Omental fat pad (tissue), 4 donors: ENCODE data around the gene GNB1. TPM values are rescaled to one million over a fixed set of nuclear protein-coding genes. Genes with fewer than 3 reads are reported as not detected.
"Not testable (repeated sequence)": the region's sequence is repeated elsewhere in the genome, so short reads cannot be mapped to it uniquely, and the experiment has no call there.

Experiments
- ATAC-seq: fragments of 150-250 bp; one replicate; pipeline ENCODE4 v1.9.1; 2016; ENCODE audit warnings: mild to moderate bottlenecking, moderate library complexity; ENCODE audit not compliant: low FRiP score
- DNase-seq: peaks from one replicate; pipeline ENCODE4 v3.0.0-alpha.2; 2019; ENCODE audit warnings: low spot score
- total RNA-seq, 4 donors: library from RNA; depleted of rRNA; stranded (reverse); fragments of >200 nt; gene quantifications; one replicate each; pipeline ENCODE4 v1.1.0, GENCODE V29; 2016
- TF ChIP-seq, protein P1 (sequence below), 3 donors: fragments of 450-650 bp; IDR thresholded peaks; one replicate each; pipeline ENCODE4 v1.5.1; 2016 to 2017; ENCODE audit warnings: antibody characterized with exemption in 3 of 3, mild to moderate bottlenecking in 3 of 3, moderate library complexity in 2 of 3

The GNB1 gene
- total RNA-seq, 4 donors from 2014 or later = 104 to 175 (median 152) TPM

DNA sequence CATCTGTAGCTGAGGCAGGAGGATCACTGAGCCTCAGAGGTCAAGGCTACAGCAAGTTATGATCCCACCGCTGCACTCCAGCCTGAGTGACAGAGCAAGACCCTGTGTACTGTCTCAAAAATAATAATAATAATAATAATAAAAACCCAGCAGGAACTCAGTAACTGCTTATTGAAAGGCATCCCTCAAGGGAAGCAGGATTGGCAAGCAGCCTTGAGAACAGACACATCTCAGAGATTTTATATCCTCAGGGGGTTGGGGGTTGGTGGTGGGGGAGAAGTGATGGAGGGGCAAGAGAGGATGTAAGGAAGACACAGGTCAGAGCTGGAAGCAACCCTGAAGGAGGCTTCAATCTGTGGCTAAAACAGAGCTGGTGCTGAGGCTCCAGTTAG lies 29.6 kb downstream of the GNB1 start:
- no peak for ATAC-seq
- TF ChIP-seq, protein P1, sequence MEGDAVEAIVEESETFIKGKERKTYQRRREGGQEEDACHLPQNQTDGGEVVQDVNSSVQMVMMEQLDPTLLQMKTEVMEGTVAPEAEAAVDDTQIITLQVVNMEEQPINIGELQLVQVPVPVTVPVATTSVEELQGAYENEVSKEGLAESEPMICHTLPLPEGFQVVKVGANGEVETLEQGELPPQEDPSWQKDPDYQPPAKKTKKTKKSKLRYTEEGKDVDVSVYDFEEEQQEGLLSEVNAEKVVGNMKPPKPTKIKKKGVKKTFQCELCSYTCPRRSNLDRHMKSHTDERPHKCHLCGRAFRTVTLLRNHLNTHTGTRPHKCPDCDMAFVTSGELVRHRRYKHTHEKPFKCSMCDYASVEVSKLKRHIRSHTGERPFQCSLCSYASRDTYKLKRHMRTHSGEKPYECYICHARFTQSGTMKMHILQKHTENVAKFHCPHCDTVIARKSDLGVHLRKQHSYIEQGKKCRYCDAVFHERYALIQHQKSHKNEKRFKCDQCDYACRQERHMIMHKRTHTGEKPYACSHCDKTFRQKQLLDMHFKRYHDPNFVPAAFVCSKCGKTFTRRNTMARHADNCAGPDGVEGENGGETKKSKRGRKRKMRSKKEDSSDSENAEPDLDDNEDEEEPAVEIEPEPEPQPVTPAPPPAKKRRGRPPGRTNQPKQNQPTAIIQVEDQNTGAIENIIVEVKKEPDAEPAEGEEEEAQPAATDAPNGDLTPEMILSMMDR (IDR thresholded peaks at IDR 0.05) = no peak
- no peak for DNase-seq

DNA sequence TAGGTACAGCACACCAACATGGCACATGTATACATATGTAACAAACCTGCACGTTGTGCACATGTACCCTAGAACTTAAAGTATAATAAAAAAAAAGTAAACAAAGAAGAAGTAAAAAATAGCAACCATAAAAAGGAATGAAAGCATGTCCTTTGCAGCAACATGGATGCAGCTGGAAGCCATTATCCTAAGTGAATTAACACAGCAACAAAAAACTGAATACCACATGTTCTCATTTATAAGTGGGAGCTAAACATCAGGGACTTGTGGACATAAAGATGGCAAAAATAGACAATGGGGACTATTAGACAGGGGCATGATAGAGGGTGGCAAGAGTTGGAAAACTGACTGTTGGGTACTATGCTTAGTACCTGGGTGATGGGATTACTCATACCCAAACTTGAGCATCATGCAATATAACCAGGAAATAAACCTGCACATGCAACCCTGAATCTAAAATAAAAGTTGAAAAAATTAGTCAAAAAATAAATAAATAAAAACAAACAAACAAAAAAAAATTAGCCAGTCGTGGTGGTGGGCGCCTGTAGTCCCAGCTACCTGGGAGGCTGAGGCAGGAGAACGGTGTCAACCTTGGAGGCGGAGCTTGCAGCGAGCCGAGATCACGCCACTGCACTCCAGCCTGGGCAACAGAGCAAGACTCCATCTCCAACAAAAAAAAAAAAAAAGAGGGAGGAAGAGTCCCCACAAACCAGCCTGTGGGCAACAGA lies 30.8 kb downstream of the GNB1 start:
- DNase-seq = not testable (repeated sequence)

DNA sequence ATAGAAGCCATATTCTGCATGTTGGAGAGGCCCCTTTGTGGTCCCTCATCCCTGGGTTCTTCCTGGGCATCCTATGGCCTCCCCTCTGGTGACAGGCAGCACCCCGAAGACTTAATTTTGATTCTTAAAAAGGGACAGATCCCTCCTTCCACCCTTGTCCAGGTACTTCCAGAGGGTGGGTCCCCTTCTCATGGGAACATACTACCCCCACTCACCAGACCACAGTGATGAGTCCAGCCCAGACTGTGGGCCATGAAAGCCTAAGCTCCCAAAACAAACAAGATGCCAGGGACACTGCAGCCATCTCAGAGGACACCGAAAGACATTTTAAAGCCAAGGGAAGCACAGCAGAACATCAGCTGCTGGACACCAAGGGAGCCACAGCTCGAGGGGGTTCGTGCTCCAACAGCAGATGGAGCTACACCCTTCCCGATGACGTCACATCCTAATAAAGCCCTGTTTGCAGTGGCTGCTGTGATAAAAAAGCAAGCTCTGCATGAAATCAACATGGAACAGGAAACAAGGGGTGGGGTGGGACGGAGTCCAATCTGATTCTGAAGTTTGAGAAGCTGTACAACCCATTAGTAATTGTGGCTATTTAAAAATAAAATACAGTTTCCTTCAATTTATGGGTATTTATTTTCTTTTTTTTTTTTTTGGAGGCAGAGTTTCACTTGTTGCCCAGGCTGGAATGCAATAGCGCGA lies 32.4 kb downstream of the GNB1 start:
- ATAC-seq (no peak), DNase-seq (no peak)
- TF ChIP-seq, protein P1 (IDR thresholded peaks at IDR 0.05) = no peak

More for the DNA sequence above, 30.8 kb downstream of the GNB1 start:
- ATAC-seq = not testable (repeated sequence)

DNA sequence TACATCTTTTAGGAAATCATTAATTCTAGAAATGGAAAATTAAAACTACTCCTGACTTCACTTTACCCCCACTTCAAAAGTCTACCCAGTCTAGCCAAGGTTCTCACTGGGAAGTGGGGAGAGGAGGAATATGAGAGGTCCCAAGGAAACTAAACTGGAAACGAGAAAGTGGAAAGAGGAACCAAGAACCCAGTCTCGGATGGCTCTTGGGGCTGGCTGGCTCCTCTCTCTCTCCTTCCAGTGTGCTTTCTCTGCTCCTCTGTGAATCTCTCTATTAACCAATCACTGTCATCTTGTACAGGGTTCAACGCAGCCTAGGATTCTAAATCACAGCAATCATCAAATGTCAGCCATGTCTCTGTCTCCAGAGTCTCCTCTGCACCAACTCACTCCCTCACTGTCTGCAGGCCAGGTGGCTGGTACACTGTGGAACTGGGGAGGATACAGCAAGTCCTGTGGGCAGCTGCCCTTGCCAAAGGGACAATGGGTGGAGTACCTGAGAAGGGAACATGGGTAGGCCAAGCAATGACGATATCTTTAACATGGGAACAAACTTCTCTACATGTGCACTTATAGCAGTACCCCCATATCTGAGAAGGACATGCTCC lies 33.7 kb downstream of the GNB1 start:
- no peak for DNase-seq
- TF ChIP-seq, protein P1 (IDR thresholded peaks at IDR 0.05) = no peak

DNA sequence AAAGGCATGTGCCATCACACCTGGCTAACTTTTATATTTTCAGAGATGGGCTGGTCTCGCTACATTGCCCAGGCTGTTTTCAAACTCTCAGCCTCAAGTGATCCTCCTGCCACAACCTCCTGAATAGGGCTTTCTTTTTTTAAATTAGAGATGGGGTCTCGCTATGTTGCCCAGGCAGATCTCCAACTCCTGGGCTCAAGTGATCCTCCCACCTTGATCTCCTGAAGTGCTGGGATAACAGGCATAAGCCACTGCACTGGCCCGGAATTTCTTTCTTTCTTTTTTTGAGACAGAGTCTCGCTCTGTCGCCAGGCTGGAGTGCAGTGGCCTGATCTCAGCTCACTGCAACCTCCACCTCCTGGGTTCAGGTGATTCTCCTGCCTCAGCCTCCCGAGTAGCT lies 34.7 kb downstream of the GNB1 start:
- ATAC-seq, DNase-seq: not testable (repeated sequence)

More for the DNA sequence above, 33.7 kb downstream of the GNB1 start:
- ATAC-seq = no peak

DNA sequence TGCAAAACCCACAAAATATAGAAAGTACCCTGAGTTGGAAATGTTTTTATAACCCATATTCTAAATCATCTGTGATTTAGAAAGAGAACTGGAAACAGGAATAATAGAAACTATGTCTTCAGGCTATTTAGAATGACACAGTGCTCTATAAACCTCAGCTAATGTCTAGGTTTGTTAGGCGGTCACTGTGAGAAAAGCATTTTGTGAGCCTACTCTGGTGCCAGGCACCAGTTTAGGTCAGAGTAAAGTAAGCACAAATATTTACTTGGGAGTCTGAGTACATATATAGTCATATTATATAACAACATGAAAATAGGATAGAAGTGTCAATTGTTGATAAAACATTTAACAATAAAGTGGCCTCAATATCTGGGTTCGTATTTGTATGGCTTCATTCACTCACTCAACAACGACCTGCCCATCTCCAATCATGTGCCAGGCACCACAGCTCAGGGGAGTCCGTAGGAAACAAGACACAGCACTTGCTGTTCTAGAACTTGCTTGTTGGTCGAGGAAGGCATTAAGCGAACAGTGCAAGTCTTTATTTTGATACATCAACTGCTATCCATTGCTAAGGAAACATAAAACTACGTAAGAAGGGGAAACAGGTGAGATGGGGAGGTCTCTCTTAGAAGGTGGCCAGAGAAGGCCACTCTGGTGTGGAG lies 37.2 kb downstream of the GNB1 start:
- TF ChIP-seq, protein P1 (IDR thresholded peaks at IDR 0.05) = no peak
- ATAC-seq = no peak
- no peak for DNase-seq

DNA sequence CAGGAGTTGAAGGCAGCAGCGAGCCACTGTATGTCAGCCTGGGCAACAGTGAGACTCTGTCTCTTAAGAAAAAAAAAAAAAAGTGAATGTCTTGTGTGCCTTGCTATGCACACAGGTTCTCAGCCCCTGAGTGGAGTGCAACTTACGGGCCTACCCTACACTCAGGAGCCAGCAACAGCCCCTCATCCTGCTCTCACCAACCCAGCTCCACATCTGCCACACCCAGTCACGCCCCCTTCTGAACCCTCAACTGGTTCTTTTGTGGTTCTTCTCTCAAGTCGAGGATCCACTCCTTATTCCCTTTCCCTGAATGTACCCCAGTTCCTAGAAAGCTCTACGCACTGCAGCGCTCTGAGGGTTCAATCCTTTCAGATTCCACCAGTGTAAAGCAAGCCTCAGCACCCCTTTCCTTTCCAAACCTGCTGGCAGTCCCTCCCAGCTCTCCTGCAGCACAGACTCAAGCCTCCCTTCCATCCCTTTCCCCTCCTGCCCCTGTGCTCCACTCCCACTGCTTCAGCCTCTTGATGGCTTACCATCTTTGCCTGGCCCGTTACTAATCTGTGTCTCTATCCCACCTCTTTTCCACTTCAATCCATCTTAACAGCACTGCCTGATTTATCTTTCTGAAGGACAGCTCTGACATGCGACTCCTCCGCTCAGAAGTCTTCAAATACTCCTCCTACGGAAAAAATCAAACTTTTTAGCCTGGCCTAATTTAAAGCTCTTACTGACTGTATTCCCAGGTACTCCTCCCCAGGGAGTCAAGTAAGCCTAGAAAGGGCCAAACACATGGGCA lies 38.1 kb downstream of the GNB1 start:
- TF ChIP-seq, protein P1 (IDR thresholded peaks at IDR 0.05) = no peak
- no peak for DNase-seq
- ATAC-seq = peak; percentile 63
